Spleen (tissue), 11 donors: ENCODE results near the gene SRA1. TPM values are rescaled to one million over a fixed set of nuclear protein-coding genes. Genes with fewer than 3 reads are reported as not detected.
A peak's percentile ranks its signal among the peaks of the same experiment; 100 is the strongest.

ENCODE experiments used
- DNase-seq: peaks from one replicate; pipeline ENCODE4 v3.0.0-alpha.2; 2020
- H3K27ac ChIP-seq, 8 donors: fragments of 200-600 bp; sonication (generic) in 7 of 8; 1 replicate in 4 of 8; 2 replicates in 4 of 8; pipeline versions ENCODE4 v1.5.0 to v1.8.0; 2016 to 2021; ENCODE audit warnings: inconsistent platforms in 4 of 8, mild to moderate bottlenecking in 4 of 8, moderate library complexity in 1 of 8
- H3K27me3 ChIP-seq, 7 donors: fragments of 200-600 bp; sonication (generic) in 6 of 7; replicated peaks in 1 of 7; 1 replicate in 4 of 7; 2 replicates in 3 of 7; pipeline versions ENCODE4 v1.5.0 to v1.8.0; 2016 to 2021; ENCODE audit warnings: inconsistent platforms in 3 of 7, mild to moderate bottlenecking in 1 of 7
- H3K36me3 ChIP-seq, 6 donors: fragments of 200-600 bp; sonication (generic) in 5 of 6; 1 replicate in 4 of 6; 2 replicates in 2 of 6; pipeline versions ENCODE4 v1.5.0 to v1.8.0; 2016 to 2021; ENCODE audit warnings: inconsistent platforms in 2 of 6
- H3K4me1 ChIP-seq, 6 donors: fragments of 200-600 bp; sonication (generic) in 5 of 6; 1 replicate in 3 of 6; 2 replicates in 3 of 6; pipeline versions ENCODE4 v1.5.0 to v1.8.0; 2016 to 2021; ENCODE audit warnings: inconsistent platforms in 3 of 6
- H3K4me3 ChIP-seq, 8 donors: fragments of 200-600 bp; sonication (generic) in 7 of 8; 1 replicate in 4 of 8; 2 replicates in 4 of 8; pipeline versions ENCODE4 v1.5.0 to v1.8.0; 2016 to 2021; ENCODE audit warnings: inconsistent platforms in 4 of 8, mild to moderate bottlenecking in 4 of 8, moderate library complexity in 2 of 8
- H3K9me3 ChIP-seq, 8 donors: fragments of 200-600 bp; sonication (generic) in 7 of 8; 1 replicate in 4 of 8; 2 replicates in 4 of 8; pipeline versions ENCODE4 v1.5.0 to v1.8.0; 2016 to 2021; ENCODE audit warnings: inconsistent platforms in 4 of 8
- CTCF ChIP-seq, 11 experiments: fragments of 200-600 bp in 7 of 11; fragments of 450-650 bp in 4 of 11; sonication (generic) in 4 of 11; IDR thresholded peaks in 8 of 11; conservative IDR thresholded peaks in 3 of 11; 1 replicate in 7 of 11; 2 replicates in 4 of 11; pipeline versions ENCODE4 v1.4.0 to v1.8.0; 2016 to 2021; ENCODE audit warnings: antibody characterized with exemption in 11 of 11, inconsistent platforms in 4 of 11, mild to moderate bottlenecking in 1 of 11
- POLR2A ChIP-seq, 3 donors: fragments of 450-650 bp; IDR thresholded peaks; one replicate each; pipeline ENCODE4 v1.5.1; 2017; ENCODE audit warnings: antibody characterized with exemption in 3 of 3, mild to moderate bottlenecking in 1 of 3
- POLR2AphosphoS5 ChIP-seq, 3 donors: sonication (generic); formaldehyde crosslinking; IDR thresholded peaks; one replicate each; pipeline ENCODE4 v1.5.1; 2017; ENCODE audit warnings: antibody characterized with exemption in 3 of 3
- WGBS, 5 donors: extraction: QIAGEN DNeasy Blood & Tissue Kit in 3 of 5; methylation state at CpG; one replicate each; pipeline versions ENCODE4 v1.1.5 to v1.1.7; 2013 to 2018; 5-methylcytosine and 5-hydroxymethylcytosine counted together
- intact Hi-C: fragments of 100-400 bp; cut with DNase I; formaldehyde crosslinking; loops from one replicate; pipeline ENCODE4 v1.15.0; 2023; ENCODE audit warnings: low total_unique reads
- polyA plus RNA-seq, 3 donors: library from polyadenylated mRNA; stranded (reverse); fragments of 200-250 nt; gene quantifications; one replicate each; pipeline ENCODE4 v1.2.1, GENCODE V29; 2013
- total RNA-seq, 7 donors: library from RNA; depleted of rRNA in 3 of 7; stranded (reverse); fragments of >200 nt in 3 of 7; fragmentation: NEBNext Ultra II Directional in 4 of 7; extraction: Animal tissue kit (Norgen Biotek cat#: 25700) in 4 of 7; gene quantifications; one replicate each; pipeline versions ENCODE4 v1.1.0 to v1.2.1, GENCODE V29; 2016 to 2021
- donor health status: healthy with polysubstance abuse.
- donor health status: DM: no; HTN: no; CAD: no; lungs with moderate emphysema.
- donor health status: DM: no; HTN: no; CAD: no.
- donor health status: Bipolar disorder and iron deficiency.
- donor health status: healthy.
- donor health status: DM: no; HTN: no; CAD: no.
- donor health status: DM: yes; HTN: yes; CAD: no.

The SRA1 gene
- total and polyA plus RNA-seq, 10 donors: 22.9 to 42.1 (median 29.5) TPM

GRCh38 chr5:140548791-140549190 is 8.5 kb downstream of the SRA1 start:
- Histone ChIP-seq H3K27me3 (no peaks in the 10 kb centered on the region), H3K9me3 (no peaks in the 10 kb centered on the region), H3K27ac (peak overlapping the region; percentile 88 to 98 (median 92)), H3K4me1 (peaks cover 16 to 58% (median 51%) of the 10 kb centered on the region in 6 donors), H3K36me3 (peaks cover 0 to 71% (median 34%) of the 10 kb centered on the region in 6 donors), H3K4me3 (peak overlapping the region in 2 of 8 donors; percentile 46 to 78)
- 88 to 91% (median 89%) methylated on average over 7 of the region's 7 CpGs for WGBS, 5 donors
- DNase-seq: no peak
- no peak for TF ChIP-seq POLR2AphosphoS5 (IDR thresholded peaks at IDR 0.05)
- TF ChIP-seq CTCF (IDR thresholded peaks at IDR 0.05 in 8 of 11, conservative IDR thresholded peaks at IDR 0.05 in 3 of 11): no peak
- TF ChIP-seq POLR2A (IDR thresholded peaks at IDR 0.05): no peak
- intact Hi-C loops: no loop called here

GRCh38 chr5:140548300-140548688 is 9.0 kb downstream of the SRA1 start:
- intact Hi-C loops: no loop called here
- H3K27ac ChIP-seq: peak overlapping the region; percentile 88 to 98 (median 92)
- no peak for DNase-seq
- peak overlapping the region; percentile 41 to 78 (median 47) for H3K4me3 ChIP-seq
- TF ChIP-seq POLR2AphosphoS5 (IDR thresholded peaks at IDR 0.05): no peak
- TF ChIP-seq CTCF (IDR thresholded peaks at IDR 0.05 in 8 of 11, conservative IDR thresholded peaks at IDR 0.05 in 3 of 11): no peak
- TF ChIP-seq POLR2A (IDR thresholded peaks at IDR 0.05): no peak
- WGBS, 5 donors: 4 to 20% (median 11%) methylated on average over 5 of the region's 5 CpGs; no CpG with 5 or more reads in 1 of the 5 donors
- H3K36me3 ChIP-seq: peaks cover 0 to 71% (median 34%) of the 10 kb centered on the region in 6 donors
- no peaks in the 10 kb centered on the region for H3K9me3 ChIP-seq
- peaks cover 16 to 53% (median 46%) of the 10 kb centered on the region in 6 donors for H3K4me1 ChIP-seq
- no peaks in the 10 kb centered on the region for H3K27me3 ChIP-seq

- H3K27ac ChIP-seq: peak within 1 kb of the TSS; percentile 88 to 98 (median 92)
- no peaks in the 10 kb centered on the region for H3K27me3 ChIP-seq
- peak; percentile 98 for DNase-seq
- peaks cover 0 to 71% (median 36%) of the 10 kb centered on the region in 6 donors for H3K36me3 ChIP-seq
- no peaks in the 10 kb centered on the region for H3K9me3 ChIP-seq
- H3K4me1 ChIP-seq: peaks cover 16 to 47% (median 43%) of the 10 kb centered on the region in 6 donors
- WGBS, 5 donors: 1 to 6% (median 2%) methylated on average over 30 to 52 of the region's 52 CpGs
- TF ChIP-seq POLR2AphosphoS5 (IDR thresholded peaks at IDR 0.05) (peak; percentile 96 to 97 (median 97)), CTCF (IDR thresholded peaks at IDR 0.05 in 8 of 11, conservative IDR thresholded peaks at IDR 0.05 in 3 of 11) (peak; percentile 57 to 91 (median 79)), POLR2A (IDR thresholded peaks at IDR 0.05) (peak; percentile 24 to 57 (median 56))
- intact Hi-C loops: no loop called here
- peak within 1 kb of the TSS; percentile 41 to 78 (median 47) for H3K4me3 ChIP-seq
These were observed 9.6 kb downstream of the SRA1 start, which contains the start of gene EIF4EBP3 for GRCh38 chr5:140547508-140548299. EIF4EBP3 (plus strand) TSS chr5:140547662; CDS start chr5:140547738, 76 bp downstream.
